ENCODE data around the gene CDK5RAP2.

GRCh38 chr9:120558454-120558853 is 21.5 kb downstream of the CDK5RAP2 start:
- TF ChIP-seq POLR2A (IDR thresholded peaks at IDR 0.05): no peak
- TF ChIP-seq CTCF (IDR thresholded peaks at IDR 0.05): no peak
